HepG2 (cell line): ENCODE data around the gene UBE2I.

Experiments used
- AKAP8 ChIP-seq: sonication (generic); formaldehyde crosslinking; IDR thresholded peaks from 2 replicates; pipeline ENCODE4 v1.5.1; 2020; ENCODE audit warnings: mild to moderate bottlenecking, missing genetic modification reagents
- BHLHE40 ChIP-seq: IDR thresholded peaks from 2 replicates; pipeline ENCODE4 v1.6.1; 2011; ENCODE audit warnings: low read length, improper control_type of control experiment
- CHD4 ChIP-seq: fragments of 200-600 bp; sonication (generic); IDR thresholded peaks from 2 replicates; pipeline ENCODE4 v1.7.0; 2017; ENCODE audit warnings: mild to moderate bottlenecking, low read length, borderline replicate concordance
- HIVEP1 ChIP-seq: sonication (generic); formaldehyde crosslinking; IDR thresholded peaks from 2 replicates; pipeline ENCODE4 v1.4.0; 2020; ENCODE audit warnings: mild to moderate bottlenecking, missing genetic modification reagents
- HMG20A ChIP-seq: IDR thresholded peaks from 2 replicates; pipeline ENCODE4 v1.6.1; 2016; ENCODE audit warnings: borderline replicate concordance
- POLR2A ChIP-seq, 2 experiments: IDR thresholded peaks; 2 replicates each; pipeline ENCODE4 v1.6.1; 2011; ENCODE audit warnings: low read depth in 2 of 2, low read length in 2 of 2, mild to moderate bottlenecking in 1 of 2, moderate library complexity in 1 of 2; ENCODE audit not compliant: insufficient read depth in 1 of 2
- POLR2AphosphoS5 ChIP-seq: IDR thresholded peaks from 2 replicates; pipeline ENCODE4 v1.6.1; 2012; ENCODE audit warnings: low read depth, low read length
- SRF ChIP-seq: IDR thresholded peaks from 2 replicates; pipeline ENCODE4 v1.6.1; 2011; ENCODE audit warnings: mild to moderate bottlenecking, low read depth, low read length, moderate library complexity
- TCF7L2 ChIP-seq: IDR thresholded peaks from 2 replicates; pipeline ENCODE4 v1.6.1; 2011; ENCODE audit warnings: mild to moderate bottlenecking, low read depth, low read length, moderate library complexity
- YY1 ChIP-seq: IDR thresholded peaks from 2 replicates; pipeline ENCODE4 v1.6.1; 2011; ENCODE audit warnings: low read length, low read depth, moderate library complexity, mild to moderate bottlenecking; ENCODE audit not compliant: insufficient read depth, insufficient replicate concordance
- TF ChIP-seq, protein P1 (sequence below): sonication (generic); formaldehyde crosslinking; IDR thresholded peaks from 2 replicates; pipeline ENCODE4 v1.5.0; 2020; ENCODE audit warnings: mild to moderate bottlenecking, missing genetic modification reagents, moderate library complexity

DNA sequence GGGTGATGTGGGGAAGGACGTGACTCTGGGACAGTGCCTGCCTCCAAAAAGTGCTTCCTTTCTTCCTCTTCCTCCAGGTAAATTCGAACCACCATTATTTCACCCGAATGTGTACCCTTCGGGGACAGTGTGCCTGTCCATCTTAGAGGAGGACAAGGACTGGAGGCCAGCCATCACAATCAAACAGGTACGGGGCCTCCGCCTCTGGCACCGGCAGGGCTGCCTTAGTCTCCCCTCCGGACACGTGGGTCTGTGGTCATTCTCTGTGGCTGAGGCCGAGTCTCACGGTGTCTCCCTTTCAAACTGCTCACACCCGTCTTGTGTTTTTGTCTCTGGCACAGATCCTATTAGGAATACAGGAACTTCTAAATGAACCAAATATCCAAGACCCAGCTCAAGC lies 10.7 kb downstream of the UBE2I start:
- TF ChIP-seq YY1 (no peak), AKAP8 (no peak), HMG20A (CRISPR knock-in tag) (no peak), TCF7L2 (no peak), HIVEP1 (no peak), SRF (no peak), CHD4 (no peak), POLR2AphosphoS5 (no peak), POLR2A (IDR thresholded peaks at IDR 0.05; ENCODE audit: insufficient read depth in 1 of 2, low read depth in 2 of 2, low read length in 2 of 2) (no peak), BHLHE40 (no peak)
- TF ChIP-seq, protein P1, sequence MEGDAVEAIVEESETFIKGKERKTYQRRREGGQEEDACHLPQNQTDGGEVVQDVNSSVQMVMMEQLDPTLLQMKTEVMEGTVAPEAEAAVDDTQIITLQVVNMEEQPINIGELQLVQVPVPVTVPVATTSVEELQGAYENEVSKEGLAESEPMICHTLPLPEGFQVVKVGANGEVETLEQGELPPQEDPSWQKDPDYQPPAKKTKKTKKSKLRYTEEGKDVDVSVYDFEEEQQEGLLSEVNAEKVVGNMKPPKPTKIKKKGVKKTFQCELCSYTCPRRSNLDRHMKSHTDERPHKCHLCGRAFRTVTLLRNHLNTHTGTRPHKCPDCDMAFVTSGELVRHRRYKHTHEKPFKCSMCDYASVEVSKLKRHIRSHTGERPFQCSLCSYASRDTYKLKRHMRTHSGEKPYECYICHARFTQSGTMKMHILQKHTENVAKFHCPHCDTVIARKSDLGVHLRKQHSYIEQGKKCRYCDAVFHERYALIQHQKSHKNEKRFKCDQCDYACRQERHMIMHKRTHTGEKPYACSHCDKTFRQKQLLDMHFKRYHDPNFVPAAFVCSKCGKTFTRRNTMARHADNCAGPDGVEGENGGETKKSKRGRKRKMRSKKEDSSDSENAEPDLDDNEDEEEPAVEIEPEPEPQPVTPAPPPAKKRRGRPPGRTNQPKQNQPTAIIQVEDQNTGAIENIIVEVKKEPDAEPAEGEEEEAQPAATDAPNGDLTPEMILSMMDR (CRISPR knock-in tag) = no peak
